ENCODE results near the gene ITPK1. TPM values are rescaled to one million over a fixed set of nuclear protein-coding genes. Genes with fewer than 3 reads are reported as not detected.
A peak's percentile ranks its signal among the peaks of the same experiment; 100 is the strongest.

Gene ITPK1
- total and polyA plus RNA-seq, 12 donors: 47.1 to 152 (median 92.7) TPM

GRCh38 chr14:93044556-93044955, 71.2 kb downstream of the ITPK1 start:
- Histone ChIP-seq H3K4me1 (peaks cover 22 to 94% (median 82%) of the 10 kb centered on the region in 9 donors), H3K9me3 (no peaks in the 10 kb centered on the region), H3K27me3 (no peaks in the 10 kb centered on the region), H3K27ac (peak overlapping the region; percentile 46 to 92 (median 83)), H3K36me3 (no peaks in the 10 kb centered on the region), H3K4me3 (no peak overlapping the region)
- intact Hi-C loops (cut with DNase I): loop anchor here in 5 of 10 donors (5.0 to 10.0 kb wide), 4 partner anchors 52 to 92 kb away; partner anchors contain the start of gene ITPK1 (in 2 of the 5)
- no peak for TF ChIP-seq CTCF (IDR thresholded peaks at IDR 0.05)
- DNase-seq: no peak
- peak in 1 of 8 donors; percentile 5 for ATAC-seq
- WGBS, 2 donors: 82 to 89% methylated on average over 9 of the region's 9 CpGs

GRCh38 chr14:93044121-93044520, 71.6 kb downstream of the ITPK1 start:
- Histone ChIP-seq H3K4me1 (peaks cover 18 to 94% (median 82%) of the 10 kb centered on the region in 9 donors), H3K4me3 (no peak overlapping the region), H3K27me3 (no peaks in the 10 kb centered on the region), H3K9me3 (no peaks in the 10 kb centered on the region), H3K36me3 (no peaks in the 10 kb centered on the region), H3K27ac (peak overlapping the region; percentile 46 to 92 (median 83))
- intact Hi-C loops (cut with DNase I): loop anchor here in 5 of 10 donors (5.0 to 10.0 kb wide), 4 partner anchors 52 to 92 kb away; partner anchors contain the start of gene ITPK1 (in 2 of the 5)
- TF ChIP-seq CTCF (IDR thresholded peaks at IDR 0.05): no peak
- WGBS, 2 donors: 73 to 74% methylated on average over 7 of the region's 7 CpGs
- ATAC-seq: peak in 1 of 8 donors; percentile 2
- DNase-seq: no peak

GRCh38 chr14:93042968-93043940, 72.5 kb downstream of the ITPK1 start:
- no peaks in the 10 kb centered on the region for H3K9me3 ChIP-seq
- TF ChIP-seq CTCF (IDR thresholded peaks at IDR 0.05): no peak
- DNase-seq (peak; percentile 72 to 74), ATAC-seq (peak; percentile 52 to 82 (median 76))
- H3K27me3 ChIP-seq: no peaks in the 10 kb centered on the region
- H3K27ac ChIP-seq: peak overlapping the region; percentile 46 to 92 (median 86)
- no peak overlapping the region for H3K4me3 ChIP-seq
- 61 to 62% methylated on average over 13 of the region's 13 CpGs for WGBS, 2 donors
- intact Hi-C loops (cut with DNase I): loop anchor here in 5 of 10 donors (5.0 to 10.0 kb wide), 4 partner anchors 51 to 91 kb away; partner anchors contain the start of gene ITPK1 (in 2 of the 5)
- no peaks in the 10 kb centered on the region for H3K36me3 ChIP-seq
- H3K4me1 ChIP-seq: peaks cover 18 to 95% (median 83%) of the 10 kb centered on the region in 9 donors

GRCh38 chr14:93041830-93042229, 73.9 kb downstream of the ITPK1 start:
- no peak for TF ChIP-seq CTCF (IDR thresholded peaks at IDR 0.05)
- Histone ChIP-seq H3K27ac (peak overlapping the region in 9 of 10 donors; percentile 78 to 92 (median 90)), H3K27me3 (no peaks in the 10 kb centered on the region), H3K4me1 (peaks cover 18 to 93% (median 86%) of the 10 kb centered on the region in 9 donors), H3K4me3 (no peak overlapping the region), H3K36me3 (no peaks in the 10 kb centered on the region), H3K9me3 (no peaks in the 10 kb centered on the region)
- ATAC-seq: no peak
- intact Hi-C loops (cut with DNase I): loop anchor here in 5 of 10 donors (5.0 to 10.0 kb wide), 4 partner anchors 50 to 90 kb away; partner anchors contain the start of gene ITPK1 (in 2 of the 5)
- WGBS, 2 donors: 89 to 92% methylated on average over 3 of the region's 3 CpGs
- DNase-seq: no peak

All from heart right ventricle (tissue), 16 donors.